ENCODE data around the gene MSANTD1.

The MSANTD1 gene

GRCh38 chr4:3263876-3264193, 14.9 kb downstream of the MSANTD1 start:
- DNase-seq (ENCODE audit: low spot score), result no peak

- no peak for DNase-seq (ENCODE audit: low spot score)
Measured at GRCh38 chr4:3266076-3266475, 17.1 kb downstream of the MSANTD1 start.

- DNase-seq (ENCODE audit: low spot score), result no peak
Measured at GRCh38 chr4:3267576-3268394, 18.8 kb downstream of the MSANTD1 start.

- DNase-seq (ENCODE audit: low spot score), result no peak
Measured at GRCh38 chr4:3268395-3269104, 19.6 kb downstream of the MSANTD1 start.

- DNase-seq (ENCODE audit: low spot score), result no peak
Measured at GRCh38 chr4:3269105-3269927, 20.4 kb downstream of the MSANTD1 start.

- DNase-seq (ENCODE audit: low spot score), result no peak
Measured at GRCh38 chr4:3269991-3270611, 21.1 kb downstream of the MSANTD1 start.

GRCh38 chr4:3271131-3271530, 22.2 kb downstream of the MSANTD1 start:
- no peak for DNase-seq (ENCODE audit: low spot score)

GRCh38 chr4:3276986-3277385, 28.0 kb downstream of the MSANTD1 start:
- no peak for DNase-seq (ENCODE audit: low spot score)

- DNase-seq (ENCODE audit: low spot score), result no peak
Measured at GRCh38 chr4:3280466-3280865, 31.5 kb downstream of the MSANTD1 start.

GRCh38 chr4:3283483-3283882, 34.5 kb downstream of the MSANTD1 start:
- DNase-seq (ENCODE audit: low spot score), result no peak

- DNase-seq (ENCODE audit: low spot score), result no peak
Measured at GRCh38 chr4:3283916-3284315, 35.0 kb downstream of the MSANTD1 start.

- DNase-seq (ENCODE audit: low spot score), result no peak
Measured at GRCh38 chr4:3284734-3285557, 36.0 kb downstream of the MSANTD1 start.

- no peak for DNase-seq (ENCODE audit: low spot score)
Measured at GRCh38 chr4:3285558-3286334, 36.8 kb downstream of the MSANTD1 start.

GRCh38 chr4:3286335-3287175, 37.6 kb downstream of the MSANTD1 start:
- DNase-seq (ENCODE audit: low spot score), result no peak

GRCh38 chr4:3287271-3287971, 38.5 kb downstream of the MSANTD1 start:
- no peak for DNase-seq (ENCODE audit: low spot score)

- no peak for DNase-seq (ENCODE audit: low spot score)
Measured at GRCh38 chr4:3287972-3288570, 39.1 kb downstream of the MSANTD1 start.

GRCh38 chr4:3288571-3289094, 39.7 kb downstream of the MSANTD1 start:
- no peak for DNase-seq (ENCODE audit: low spot score)

GRCh38 chr4:3290476-3290875, 41.5 kb downstream of the MSANTD1 start:
- no peak for DNase-seq (ENCODE audit: low spot score)
